Heart left ventricle (tissue), 16 donors: ENCODE data around the gene RAP1B. TPM values are rescaled to one million over a fixed set of nuclear protein-coding genes. Genes with fewer than 3 reads are reported as not detected.
"Not testable (repeated sequence)": the region's sequence is repeated elsewhere in the genome, so short reads cannot be mapped to it uniquely, and the experiment has no call there.

Source experiments
- ATAC-seq, 4 donors: fragments of 200-7000 bp; cut with Tn5 transposase; one replicate each; pipeline ENCODE4 v1.9.1; 2020 to 2022; ENCODE audit warnings: moderate library complexity in 4 of 4, mild to moderate bottlenecking in 3 of 4, moderate number of reproducible peaks in 1 of 4
- DNase-seq, 5 donors: peaks; one replicate each; pipeline ENCODE4 v3.0.0-alpha.2; 2020
- H3K27ac ChIP-seq, 12 donors: fragments of 200-600 bp; sonication (generic) in 4 of 12; one replicate each; pipeline versions ENCODE4 v1.5.0 to v1.8.0; 2016 to 2022; ENCODE audit warnings: mild to moderate bottlenecking in 2 of 12
- H3K27me3 ChIP-seq, 9 donors: fragments of 200-600 bp; sonication (generic) in 2 of 9; one replicate each; pipeline versions ENCODE4 v1.5.1 to v1.8.0; 2016 to 2022; ENCODE audit warnings: mild to moderate bottlenecking in 3 of 9
- H3K36me3 ChIP-seq, 9 donors: fragments of 200-600 bp; sonication (generic) in 2 of 9; one replicate each; pipeline versions ENCODE4 v1.5.0 to v1.8.0; 2018 to 2022; ENCODE audit warnings: mild to moderate bottlenecking in 2 of 9
- H3K4me1 ChIP-seq, 12 donors: fragments of 200-600 bp; sonication (generic) in 4 of 12; one replicate each; pipeline versions ENCODE4 v1.5.0 to v1.8.0; 2016 to 2022; ENCODE audit warnings: mild to moderate bottlenecking in 3 of 12
- H3K4me3 ChIP-seq, 12 donors: fragments of 200-600 bp; sonication (generic) in 4 of 12; one replicate each; pipeline versions ENCODE4 v1.5.0 to v1.8.0; 2017 to 2022; ENCODE audit warnings: mild to moderate bottlenecking in 9 of 12, moderate library complexity in 4 of 12
- H3K9me3 ChIP-seq, 12 donors: fragments of 200-600 bp; sonication (generic) in 4 of 12; one replicate each; pipeline versions ENCODE4 v1.5.0 to v1.8.0; 2016 to 2022; ENCODE audit warnings: mild to moderate bottlenecking in 1 of 12
- POLR2A ChIP-seq, 2 donors: fragments of 450-650 bp; IDR thresholded peaks; one replicate each; pipeline ENCODE4 v1.6.1; 2017; ENCODE audit warnings: antibody characterized with exemption in 2 of 2, mild to moderate bottlenecking in 2 of 2, moderate library complexity in 2 of 2
- WGBS, 4 donors: extraction: QIAGEN DNeasy Blood & Tissue Kit in 2 of 4; methylation state at CpG; one replicate each; pipeline versions ENCODE4 v1.1.5 to v1.1.7; 2013 to 2018; 5-methylcytosine and 5-hydroxymethylcytosine counted together
- intact Hi-C, 10 donors: fragments of 100-400 bp; cut with DNase I; formaldehyde crosslinking; loops; one replicate each; pipeline versions ENCODE4 v1.11.1 to v1.14.2; 2022
- polyA plus RNA-seq, 2 donors: library from polyadenylated mRNA; stranded (reverse); fragments of 200-250 nt; gene quantifications; one replicate each; pipeline ENCODE4 v1.2.3, GENCODE V29; 2013
- total RNA-seq, 9 donors: library from RNA; depleted of rRNA in 2 of 9; stranded (reverse); fragments of >200 nt in 2 of 9; fragmentation: NEBNext Ultra II Directional in 3 of 9; extraction: Animal tissue kit (Norgen Biotek cat#: 25700) in 3 of 9; gene quantifications; one replicate each; pipeline versions ENCODE4 v1.1.0 to v1.2.4, GENCODE V29; 2016 to 2023
- TF ChIP-seq, protein P1 (sequence below), 12 donors: fragments of 200-600 bp; sonication (generic) in 4 of 12; IDR thresholded peaks; one replicate each; pipeline versions ENCODE4 v1.5.0 to v1.8.0; 2018 to 2022; ENCODE audit warnings: antibody characterized with exemption in 12 of 12, mild to moderate bottlenecking in 5 of 12
- donor health status: ischemic (EF 13 %, LVEDD 7.1; RV severe dilation, severe dysfunction).
- donor health status: healthy with polysubstance abuse.
- donor health status: DM: no; HTN: yes; CAD: no.
- donor health status: DM: no; HTN: no; CAD: no.
- donor health status: ischemic (EF 25% LVEDD 6.9; RV normal size, moderate dysfunction).
- donor health status: ischemic (EF 25% LVEDD 5.7; RV mildly dilated, moderate dysfunction).
- donor health status: healthy.
- donor health status: DM: yes; HTN: yes; CAD: no.
- donor health status: ischemic (EF 35%, LVEDD 5.7; RV mildly dilated, moderate dysfunction).
- donor health status: nonischemic (EF 11% LVEDD 7.7; RV severe dilation, severe dysfunction).
- donor health status: DM: yes; HTN: yes; CAD: no.
- donor health status: PGD.
- donor health status: ischemic (EF 29% LVEDD 5.4; RV normal size, mild dysfunction).
- donor health status: nonischemic (EF 23%, LVEDD 6.1; RV moderate dilation, normal function).

RAP1B gene
- total and polyA plus RNA-seq, 11 donors: 25.3 to 113 (median 52.2) TPM

DNA sequence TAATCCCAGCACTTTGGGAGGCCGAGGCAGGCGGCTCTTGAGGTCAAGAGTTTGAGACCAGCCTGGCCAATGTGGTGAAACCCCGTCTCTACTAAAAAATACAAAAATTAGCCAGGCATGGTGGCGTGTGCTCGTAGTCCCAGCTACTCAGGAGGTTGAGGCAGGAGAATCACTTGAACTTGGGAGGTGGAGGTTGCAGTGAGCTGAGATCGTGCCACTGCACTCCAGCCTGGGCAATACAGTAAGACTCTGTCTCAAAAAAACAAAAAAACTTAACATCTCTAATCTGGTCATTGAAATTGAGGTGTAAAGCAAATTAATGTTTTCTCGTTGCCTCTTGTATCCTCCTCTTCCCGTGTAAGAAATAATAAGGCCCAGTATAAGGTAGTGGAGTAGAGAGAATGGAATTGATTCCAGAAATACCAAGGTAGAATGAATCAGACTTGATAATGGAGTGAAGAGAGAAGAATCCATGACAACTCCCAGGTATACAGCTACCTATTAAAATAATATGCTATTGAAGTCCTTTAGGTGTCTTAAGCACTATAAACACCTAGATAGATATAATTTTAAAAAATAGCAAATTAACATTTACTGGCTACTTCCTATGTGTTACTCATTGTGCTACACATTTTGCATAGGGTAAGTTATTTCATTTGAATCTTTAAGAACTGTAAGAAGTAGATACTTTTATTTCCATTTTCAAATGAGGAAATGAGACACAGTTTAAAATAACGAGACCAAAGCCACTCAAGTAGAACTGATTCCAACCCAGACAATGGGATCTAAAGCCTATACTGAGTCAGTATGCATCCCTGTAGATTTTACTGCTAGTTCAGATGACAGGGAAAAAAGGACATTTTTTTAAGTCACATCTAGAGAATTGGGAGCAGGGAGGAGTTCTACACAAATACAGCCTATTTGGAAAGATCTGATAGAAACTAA, 23.2 kb downstream of the RAP1B start:
- Histone ChIP-seq H3K9me3 (no peaks in the 10 kb centered on the region), H3K4me3 (no peak overlapping the region), H3K27me3 (no peaks in the 10 kb centered on the region), H3K36me3 (peaks cover 0 to 8% (median 0%) of the 10 kb centered on the region in 9 donors), H3K27ac (no peak overlapping the region), H3K4me1 (peaks cover 3 to 94% (median 62%) of the 10 kb centered on the region in 12 donors)
- intact Hi-C loops: no loop called here
- no peak for ATAC-seq
- TF ChIP-seq POLR2A (IDR thresholded peaks at IDR 0.05): no peak
- TF ChIP-seq, protein P1, sequence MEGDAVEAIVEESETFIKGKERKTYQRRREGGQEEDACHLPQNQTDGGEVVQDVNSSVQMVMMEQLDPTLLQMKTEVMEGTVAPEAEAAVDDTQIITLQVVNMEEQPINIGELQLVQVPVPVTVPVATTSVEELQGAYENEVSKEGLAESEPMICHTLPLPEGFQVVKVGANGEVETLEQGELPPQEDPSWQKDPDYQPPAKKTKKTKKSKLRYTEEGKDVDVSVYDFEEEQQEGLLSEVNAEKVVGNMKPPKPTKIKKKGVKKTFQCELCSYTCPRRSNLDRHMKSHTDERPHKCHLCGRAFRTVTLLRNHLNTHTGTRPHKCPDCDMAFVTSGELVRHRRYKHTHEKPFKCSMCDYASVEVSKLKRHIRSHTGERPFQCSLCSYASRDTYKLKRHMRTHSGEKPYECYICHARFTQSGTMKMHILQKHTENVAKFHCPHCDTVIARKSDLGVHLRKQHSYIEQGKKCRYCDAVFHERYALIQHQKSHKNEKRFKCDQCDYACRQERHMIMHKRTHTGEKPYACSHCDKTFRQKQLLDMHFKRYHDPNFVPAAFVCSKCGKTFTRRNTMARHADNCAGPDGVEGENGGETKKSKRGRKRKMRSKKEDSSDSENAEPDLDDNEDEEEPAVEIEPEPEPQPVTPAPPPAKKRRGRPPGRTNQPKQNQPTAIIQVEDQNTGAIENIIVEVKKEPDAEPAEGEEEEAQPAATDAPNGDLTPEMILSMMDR (IDR thresholded peaks at IDR 0.05): no peak
- 85 to 90% (median 88%) methylated on average over 9 of the region's 9 CpGs for WGBS, 4 donors
- DNase-seq: no peak

DNA sequence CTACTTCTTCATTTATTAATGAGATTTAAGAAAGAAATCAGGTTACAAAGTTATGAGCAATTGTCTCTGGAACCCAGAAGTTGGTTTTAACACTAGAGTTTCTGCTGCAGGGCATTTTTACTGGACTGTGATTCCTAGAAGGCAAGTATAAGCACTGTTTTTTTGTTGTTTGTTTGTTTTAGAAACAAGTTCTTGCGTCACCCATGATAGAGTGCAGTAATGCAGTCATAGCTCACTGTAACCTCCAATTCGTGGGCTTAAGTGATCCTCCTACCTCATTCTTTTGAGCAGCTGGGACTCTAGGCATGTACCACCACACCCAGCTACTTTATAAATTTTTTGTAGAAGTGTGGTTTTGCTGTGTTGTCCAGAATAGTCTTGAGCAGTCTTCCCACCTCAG, 25.6 kb downstream of the RAP1B start:
- Histone ChIP-seq H3K27ac (no peak overlapping the region), H3K4me3 (no peak overlapping the region), H3K9me3 (no peaks in the 10 kb centered on the region), H3K4me1 (peaks cover 3 to 97% (median 50%) of the 10 kb centered on the region in 12 donors), H3K36me3 (no peaks in the 10 kb centered on the region), H3K27me3 (no peaks in the 10 kb centered on the region)
- TF ChIP-seq, protein P1 (IDR thresholded peaks at IDR 0.05): no peak
- TF ChIP-seq POLR2A (IDR thresholded peaks at IDR 0.05): no peak
- ATAC-seq: peak in 2 of 4 donors; percentile 26 to 32
- intact Hi-C loops: no loop called here
- DNase-seq: no peak
- 48 to 62% (median 58%) methylated on average over 2 of the region's 2 CpGs for WGBS, 4 donors

DNA sequence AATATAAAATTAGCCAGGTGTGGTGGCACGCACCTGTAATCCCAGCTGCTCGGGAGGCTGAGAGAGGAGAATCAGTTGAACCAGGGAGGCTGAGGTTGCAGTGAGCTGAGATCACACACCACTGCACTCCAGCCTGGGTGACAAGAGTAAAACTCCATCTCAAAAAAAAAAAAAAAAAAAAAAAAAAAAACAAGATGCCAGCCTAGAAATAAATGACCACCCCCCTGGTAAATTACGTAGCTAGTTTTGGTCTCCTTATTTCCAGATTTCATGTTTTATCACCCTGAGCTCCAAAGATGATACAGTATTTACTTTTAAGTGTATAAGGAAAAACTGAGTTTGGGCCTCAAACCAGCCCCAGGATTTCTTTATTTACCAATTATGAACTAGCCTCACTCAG, 26.7 kb downstream of the RAP1B start:
- peaks cover 0 to 96% (median 46%) of the 10 kb centered on the region in 12 donors for H3K4me1 ChIP-seq
- intact Hi-C loops, H3K36me3 ChIP-seq, DNase-seq, H3K4me3 ChIP-seq, ATAC-seq, H3K27ac ChIP-seq, H3K9me3 ChIP-seq, H3K27me3 ChIP-seq: not testable (repeated sequence)
- WGBS, 4 donors: 90 to 97% (median 95%) methylated on average over 3 of the region's 3 CpGs

GRCh38 chr12:68638171-68638570, 27.5 kb downstream of the RAP1B start:
- WGBS, 4 donors: 68 to 73% (median 70%) methylated on average over 3 of the region's 3 CpGs
- no peak for DNase-seq
- peaks cover 0 to 9% (median 2%) of the 10 kb centered on the region in 9 donors for H3K36me3 ChIP-seq
- H3K4me1 ChIP-seq: peaks cover 0 to 94% (median 44%) of the 10 kb centered on the region in 12 donors
- H3K27me3 ChIP-seq: no peaks in the 10 kb centered on the region
- no peak overlapping the region for H3K27ac ChIP-seq
- intact Hi-C loops: no loop called here
- no peaks in the 10 kb centered on the region for H3K9me3 ChIP-seq
- ATAC-seq: no peak
- TF ChIP-seq, protein P1 (IDR thresholded peaks at IDR 0.05): no peak
- TF ChIP-seq POLR2A (IDR thresholded peaks at IDR 0.05): no peak
- H3K4me3 ChIP-seq: no peak overlapping the region
